HG03520 (cell line): ENCODE results near the gene CHMP1B.

Experiments used
- ATAC-seq: cut with Tn5 transposase; IDR thresholded peaks from one replicate; pipeline ENCODE4 v1.9.1; 2021; ENCODE audit warnings: mild to moderate bottlenecking, moderate library complexity; ENCODE audit not compliant: unreplicated experiment

CHMP1B gene

DNA sequence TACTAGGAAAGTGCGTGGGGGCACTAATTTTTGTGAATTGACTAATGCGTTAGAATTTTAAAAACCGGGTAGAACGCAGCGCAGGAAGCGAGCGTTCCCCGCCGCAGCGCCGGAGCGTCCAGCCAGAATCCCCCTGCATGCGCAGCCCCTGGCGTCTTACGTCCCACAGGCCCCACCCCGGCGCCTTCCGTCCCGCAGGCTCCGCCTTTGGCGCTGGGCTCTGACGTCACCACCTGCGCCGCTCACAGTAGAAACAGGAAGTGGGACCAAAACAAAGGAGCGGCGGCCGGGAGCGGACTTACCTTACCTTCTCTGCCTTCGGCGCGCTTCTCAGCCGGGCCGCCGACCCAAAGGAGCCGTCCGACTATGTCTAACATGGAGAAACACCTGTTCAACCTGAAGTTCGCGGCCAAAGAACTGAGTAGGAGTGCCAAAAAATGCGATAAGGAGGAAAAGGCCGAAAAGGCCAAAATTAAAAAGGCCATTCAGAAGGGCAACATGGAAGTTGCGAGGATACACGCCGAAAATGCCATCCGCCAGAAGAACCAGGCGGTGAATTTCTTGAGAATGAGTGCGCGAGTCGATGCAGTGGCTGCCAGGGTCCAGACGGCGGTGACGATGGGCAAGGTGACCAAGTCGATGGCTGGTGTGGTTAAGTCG lies at the start of gene CHMP1B:
CHMP1B (plus strand) TSS at position 268 of the 660 bp plus-strand sequence; CDS start at position 367, 99 bp downstream.
- peak; percentile 89 for ATAC-seq

- ATAC-seq = no peak
Observed at GRCh38 chr18:11801573-11801972, 49.6 kb upstream of the CHMP1B start.

DNA sequence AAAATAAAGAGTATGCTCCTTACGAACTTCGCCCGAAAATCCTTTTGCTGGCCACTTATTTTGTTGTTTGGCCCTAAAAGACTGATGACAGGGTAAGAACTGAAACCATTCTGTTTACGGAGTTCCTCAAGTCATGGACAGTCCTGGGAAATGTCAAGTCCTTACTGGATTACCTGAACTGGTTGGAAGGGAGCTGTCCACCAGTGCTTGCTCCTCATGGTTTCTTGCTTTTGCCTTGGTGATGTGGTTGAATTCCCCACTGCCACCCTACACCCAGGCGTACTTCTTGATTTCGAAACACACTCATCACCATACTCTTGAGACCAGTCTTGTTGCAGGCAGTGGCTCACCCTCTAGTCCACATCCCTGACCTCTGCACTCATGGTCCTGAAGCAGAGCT lies 49.1 kb upstream of the CHMP1B start:
- no peak for ATAC-seq

DNA sequence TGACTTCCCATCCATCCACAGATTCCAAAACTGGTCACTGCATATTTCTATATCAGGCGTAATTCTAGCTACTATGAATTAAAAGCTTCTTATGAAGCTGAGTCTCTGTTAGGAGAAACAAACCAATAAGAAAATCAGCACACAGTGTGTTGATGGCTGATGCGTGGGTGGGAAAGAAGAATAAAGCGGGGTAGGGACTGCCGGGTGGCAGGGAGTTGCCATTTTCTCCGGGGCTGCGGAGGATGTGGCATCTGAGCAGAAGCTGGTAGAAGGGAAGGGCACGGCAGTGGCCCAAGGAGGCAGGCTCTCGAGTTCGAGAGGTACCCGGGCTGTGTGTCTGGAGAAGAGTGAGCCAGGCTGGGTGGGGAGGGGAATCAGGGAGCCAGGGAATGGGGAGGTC lies 48.6 kb upstream of the CHMP1B start:
- ATAC-seq = no peak

DNA sequence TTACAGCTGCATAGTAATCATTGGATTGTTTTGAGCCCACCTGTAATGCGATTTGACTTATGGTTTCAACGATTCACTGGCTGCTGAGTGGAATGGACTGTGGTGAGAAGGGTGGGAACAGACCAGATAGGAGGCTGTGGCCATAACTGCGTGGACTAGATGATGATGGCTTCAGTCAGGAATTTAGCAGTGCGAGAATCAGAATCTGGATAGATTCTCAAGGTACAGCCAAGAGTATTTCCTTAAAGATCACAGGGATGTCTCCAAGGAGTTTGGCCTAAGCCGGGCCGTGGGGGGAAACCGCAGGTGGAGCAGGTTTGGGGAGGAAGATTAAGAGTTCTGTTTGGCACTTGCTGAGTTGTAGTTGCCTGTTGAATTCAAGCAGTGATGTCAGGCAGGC lies 44.0 kb upstream of the CHMP1B start:
- ATAC-seq = no peak

DNA sequence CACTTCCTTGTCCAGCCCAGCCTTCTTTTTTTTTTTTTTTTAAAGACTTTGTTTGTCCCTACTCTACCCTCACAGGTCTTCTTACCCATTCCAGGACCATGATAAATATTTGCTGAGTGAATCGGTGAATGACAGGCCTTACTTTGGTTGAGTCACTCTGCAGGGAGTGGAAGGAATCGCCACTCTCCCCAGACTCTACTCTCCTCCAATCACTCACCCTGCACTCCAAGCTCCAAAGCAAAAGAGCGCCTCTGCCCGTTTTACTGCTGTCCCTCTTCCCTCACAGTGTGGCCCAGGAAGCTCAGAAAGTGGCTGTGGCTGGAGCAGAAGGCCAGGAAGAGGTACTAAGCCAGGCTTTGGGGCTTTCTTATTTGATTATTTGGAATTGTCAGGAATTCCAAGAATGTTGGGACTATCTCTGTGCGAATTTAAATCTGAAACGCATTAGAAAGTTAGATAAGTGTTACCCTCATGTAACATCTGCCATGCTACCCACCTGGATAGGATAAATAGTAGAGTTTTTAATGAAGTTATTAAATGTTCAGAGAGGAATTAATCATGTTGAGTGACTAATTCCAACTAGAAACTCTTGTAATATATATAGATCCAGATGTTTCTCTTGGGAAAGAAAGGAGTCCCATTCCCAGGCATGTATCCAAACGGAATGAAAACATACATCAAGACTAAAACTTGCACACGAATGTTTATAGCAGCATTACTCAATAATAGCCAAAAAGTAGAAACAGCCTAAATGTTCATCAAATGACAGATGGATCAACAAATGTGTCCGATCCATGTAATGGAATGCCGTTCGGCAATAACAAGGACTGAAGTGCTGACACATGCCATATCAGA lies 43.0 kb upstream of the CHMP1B start:
- no peak for ATAC-seq

GRCh38 chr18:11809895-11810294 lies 41.3 kb upstream of the CHMP1B start:
- no peak for ATAC-seq

- ATAC-seq = no peak
Observed at GRCh38 chr18:11810379-11810778, 40.8 kb upstream of the CHMP1B start.

- no peak for ATAC-seq
Observed at GRCh38 chr18:11811009-11811408, 40.2 kb upstream of the CHMP1B start.

DNA sequence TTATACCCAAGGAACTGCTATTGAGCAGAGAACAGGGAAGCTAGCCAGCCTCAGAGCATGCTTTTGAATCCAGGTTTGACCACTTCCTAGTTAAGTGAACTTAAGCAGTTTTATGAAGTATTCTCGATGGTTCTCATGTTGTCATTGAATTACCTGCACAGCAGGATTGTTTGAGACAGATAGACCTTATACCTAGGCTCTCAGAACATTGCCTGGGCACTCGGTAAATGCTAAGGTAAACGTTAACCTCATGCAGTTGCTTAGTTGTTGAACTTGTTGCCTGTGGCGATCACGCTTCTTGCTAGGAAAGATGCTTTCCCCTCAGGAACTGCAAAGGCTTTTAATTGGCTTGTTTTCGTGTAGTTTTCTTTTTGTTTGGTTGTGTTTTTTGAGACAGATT lies 34.0 kb upstream of the CHMP1B start:
- ATAC-seq = no peak

DNA sequence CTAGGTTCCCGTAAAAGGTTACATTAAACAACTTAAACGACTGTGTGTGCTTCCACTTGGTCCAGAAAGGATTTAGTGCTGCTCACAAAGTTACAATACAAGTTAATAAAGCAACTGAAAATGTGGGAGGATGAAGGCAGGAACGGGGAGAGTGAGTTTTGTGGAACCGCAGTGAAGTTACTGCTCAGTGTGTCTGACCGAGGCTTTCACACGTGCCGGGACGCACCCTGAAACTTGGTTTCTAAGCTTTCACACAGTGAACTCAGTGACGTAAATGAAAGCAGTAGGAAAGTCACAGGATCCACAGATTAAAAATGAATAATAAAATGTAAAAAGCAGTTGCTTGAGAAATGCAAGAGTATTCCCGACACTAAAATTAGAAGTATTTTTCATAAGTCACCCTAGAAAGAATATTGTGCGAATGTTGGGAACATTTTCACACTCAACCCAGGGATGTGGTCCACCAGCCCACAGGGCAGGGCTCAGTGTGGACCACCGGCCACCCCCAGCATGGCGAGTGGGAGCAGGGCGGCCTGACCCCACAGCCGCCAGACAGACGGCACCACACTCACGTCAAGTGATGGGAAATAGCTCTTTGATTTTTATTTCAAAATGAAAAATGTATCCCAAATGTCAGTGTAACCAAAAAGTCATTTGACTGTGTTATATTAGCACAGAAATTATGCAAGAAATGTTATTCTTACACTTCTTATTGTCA lies 32.6 kb upstream of the CHMP1B start:
- no peak for ATAC-seq

- no peak for ATAC-seq
Observed at GRCh38 chr18:11819938-11820337, 31.3 kb upstream of the CHMP1B start.

- no peak for ATAC-seq
Observed at GRCh38 chr18:11820697-11821096, 30.5 kb upstream of the CHMP1B start.

DNA sequence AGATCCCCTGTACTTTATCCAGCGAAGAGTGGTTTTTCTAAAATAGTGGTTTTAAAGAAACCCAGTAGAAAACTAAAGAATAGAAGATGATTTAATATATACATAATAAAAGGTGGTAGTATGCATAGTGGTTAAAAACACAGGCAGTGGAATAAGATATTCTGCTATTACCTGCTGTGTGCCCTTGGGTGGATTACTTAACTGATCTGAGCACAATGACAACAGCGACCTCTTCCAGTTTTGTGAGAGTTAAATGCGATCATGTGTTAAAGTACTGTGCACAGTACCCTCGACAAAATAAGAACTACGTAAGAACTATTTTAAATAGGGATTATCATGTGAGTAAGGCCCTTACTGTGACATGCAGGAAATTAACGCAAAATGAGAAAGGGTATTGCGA lies 30.0 kb upstream of the CHMP1B start:
- no peak for ATAC-seq

DNA sequence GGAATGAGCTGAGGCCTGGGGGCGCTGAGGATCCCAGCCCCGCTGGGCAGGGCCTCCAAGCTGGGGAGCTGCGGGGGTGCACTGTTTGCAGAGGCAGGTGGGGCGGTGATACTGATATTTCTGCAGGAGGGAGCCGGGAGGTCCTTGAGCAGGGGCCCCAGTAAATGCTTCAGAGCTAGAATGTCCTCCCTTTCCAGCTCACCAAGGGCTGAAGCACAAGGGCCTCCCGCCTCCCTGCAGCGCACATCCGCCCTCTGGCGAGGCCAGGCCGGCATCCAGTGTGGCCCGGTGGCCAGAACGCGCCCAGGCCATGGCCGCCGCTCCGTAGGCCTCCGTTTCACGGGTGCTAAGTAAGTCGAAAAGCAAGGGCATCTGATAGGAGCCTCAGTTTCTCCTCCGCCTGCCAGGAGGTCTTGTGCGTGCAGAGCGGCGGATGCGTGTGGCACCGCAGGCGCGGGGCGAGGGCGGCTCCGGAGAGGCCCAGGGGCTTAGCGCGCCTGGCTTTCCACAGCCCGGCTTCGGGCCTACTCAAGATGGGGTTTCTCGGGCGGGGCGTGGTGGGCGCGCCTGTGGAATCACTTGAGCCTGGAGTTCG lies 29.5 kb upstream of the CHMP1B start:
- ATAC-seq = no peak

DNA sequence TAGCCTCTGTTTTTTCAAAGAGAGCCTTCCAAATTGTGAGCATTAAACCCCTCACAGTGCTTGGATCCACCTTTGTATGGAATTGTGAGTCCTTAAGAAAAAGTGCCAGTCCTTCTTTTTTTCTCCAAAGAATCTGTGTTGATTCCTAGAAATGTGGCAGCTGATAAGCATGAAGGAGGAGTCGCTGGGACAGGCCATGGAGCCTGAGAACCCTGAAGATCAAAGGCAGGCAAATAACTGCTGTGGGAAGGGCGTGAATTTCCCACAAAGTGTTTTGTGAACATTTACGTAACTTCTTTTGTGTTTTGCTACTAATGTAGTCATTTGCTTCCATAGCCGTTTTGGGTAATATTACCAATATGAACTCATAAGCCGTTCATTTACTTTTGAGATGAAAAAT lies 27.7 kb upstream of the CHMP1B start:
- ATAC-seq = no peak

DNA sequence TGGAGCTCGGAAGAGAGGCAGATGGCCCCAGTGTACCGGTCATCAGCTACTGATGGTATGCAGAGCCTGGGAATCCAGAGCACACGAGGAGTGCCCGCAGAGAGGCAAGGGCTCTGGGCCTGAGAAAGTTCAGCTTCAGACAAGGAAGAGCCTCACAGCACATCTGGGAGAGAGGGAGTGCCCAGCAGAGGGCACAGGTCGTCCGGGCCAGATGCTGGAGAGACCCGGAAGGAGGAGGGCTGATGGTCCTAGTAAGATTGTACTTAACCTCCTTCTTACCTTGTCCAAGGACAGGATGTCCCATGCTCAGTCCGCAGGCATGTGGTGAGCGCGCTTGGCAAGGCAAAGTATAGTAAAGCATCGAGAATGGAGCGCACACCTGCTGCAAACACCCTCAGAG lies 24.4 kb upstream of the CHMP1B start:
- no peak for ATAC-seq

GRCh38 chr18:11828786-11829432 lies 22.3 kb upstream of the CHMP1B start:
- no peak for ATAC-seq

DNA sequence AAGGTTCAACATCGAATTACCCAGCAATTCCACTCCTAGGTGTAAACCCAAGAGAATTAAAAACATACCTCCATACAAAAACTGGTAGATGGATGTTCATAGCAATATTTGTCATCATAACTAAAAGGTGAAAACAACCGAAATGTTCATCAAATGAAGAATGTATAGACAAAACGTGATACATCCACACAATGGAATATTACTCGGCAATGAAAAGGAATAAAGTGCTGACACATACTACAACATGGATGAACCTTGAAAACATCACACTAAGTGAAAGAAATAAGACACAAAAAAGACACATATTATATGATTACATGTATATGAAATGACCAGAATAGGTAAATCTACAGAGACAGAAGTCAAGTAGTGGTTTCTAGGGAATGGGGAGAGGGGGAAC lies 20.6 kb upstream of the CHMP1B start:
- no peak for ATAC-seq

DNA sequence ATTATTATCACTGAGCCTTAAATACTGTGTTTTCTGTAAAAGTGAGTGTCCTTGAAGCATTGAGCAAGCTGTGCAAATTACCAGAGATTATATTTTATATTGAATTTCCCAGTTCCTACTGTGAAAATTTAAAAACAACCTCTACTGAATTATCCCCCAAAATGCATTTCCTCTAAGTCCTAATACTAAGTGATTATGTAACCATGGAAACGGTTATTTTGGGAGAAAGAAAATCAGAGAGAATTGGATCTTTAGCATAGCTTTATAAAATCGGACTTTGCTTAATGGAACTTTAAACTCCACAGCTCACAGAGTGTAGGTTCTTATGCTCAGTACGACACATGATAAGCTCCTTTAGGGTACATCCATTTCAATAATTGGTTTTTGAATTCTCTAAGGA lies 19.3 kb upstream of the CHMP1B start:
- ATAC-seq = no peak

- no peak for ATAC-seq
Observed at GRCh38 chr18:11834772-11835171, 16.4 kb upstream of the CHMP1B start.
